IMR-90 (cell line): ENCODE measurements around the gene GHR. TPM values are rescaled to one million over a fixed set of nuclear protein-coding genes. Genes with fewer than 3 reads are reported as not detected.
"Not testable (repeated sequence)": the region's sequence is repeated elsewhere in the genome, so short reads cannot be mapped to it uniquely, and the experiment has no call there.

Experiments
- ATAC-seq: fragments of 200-7000 bp; cut with Tn5 transposase; 2 replicates; pipeline ENCODE4 v1.9.1; 2020; ENCODE audit warnings: low read depth, mild to moderate bottlenecking, moderate library complexity
- BruUV-seq: library from RNA; stranded (reverse); fragments of 400-500 nt; replicated peaks from 2 replicates; lab custom pipeline; 2021; lab: Mats Ljungman, UMichigan
- CTCF ChIA-PET: fragments of 300-600 bp; formaldehyde crosslinking; extraction: SDS; loops from one replicate; lab custom pipeline; 2021; ENCODE audit warnings: antibody characterized with exemption; lab: Yijun Ruan, JAX
- POLR2A ChIA-PET: fragments of 300-600 bp; sonication (Branson Sonifier 250); formaldehyde crosslinking; loops from one replicate; lab custom pipeline; 2022; ENCODE audit warnings: antibody characterized with exemption; ENCODE audit not compliant: unreplicated experiment; lab: Charles Lee
- DNase-seq: peaks from one replicate; pipeline ENCODE4 v3.0.0; 2013
- H2AFZ ChIP-seq: replicated peaks from 2 replicates; pipeline ENCODE3; 2013; ENCODE audit warnings: low read length, mild to moderate bottlenecking; ENCODE audit not compliant: poor library complexity
- H2AK5ac ChIP-seq: 2 replicates; pipeline ENCODE4 v1.6.1; 2013; ENCODE audit warnings: low read depth, low read length, inconsistent platforms
- H2AK9ac ChIP-seq: replicated peaks from 2 replicates; pipeline ENCODE3; 2013; ENCODE audit warnings: mild to moderate bottlenecking, low read depth, low read length, moderate library complexity; ENCODE audit not compliant: poor library complexity
- H2BK120ac ChIP-seq: 2 replicates; pipeline ENCODE4 v1.6.1; 2013; ENCODE audit warnings: low read depth, low read length, inconsistent platforms
- H2BK15ac ChIP-seq: 3 replicates; pipeline ENCODE4 v1.6.1; 2013; ENCODE audit warnings: low read depth, low read length, inconsistent platforms
- H2BK20ac ChIP-seq: 2 replicates; pipeline ENCODE4 v1.6.1; 2013; ENCODE audit warnings: low read depth, mild to moderate bottlenecking, inconsistent platforms, low read length, moderate library complexity
- H2BK5ac ChIP-seq: 2 replicates; pipeline ENCODE4 v1.6.1; 2013; ENCODE audit warnings: mild to moderate bottlenecking, low read depth, low read length, inconsistent platforms; ENCODE audit not compliant: poor library complexity, severe bottlenecking
- H3K14ac ChIP-seq: replicated peaks from 2 replicates; pipeline ENCODE4 v1.6.1; 2013; ENCODE audit warnings: low read depth, low read length, inconsistent platforms
- H3K18ac ChIP-seq: 2 replicates; pipeline ENCODE4 v1.6.1; 2013; ENCODE audit warnings: low read depth, low read length, control low read depth
- H3K23ac ChIP-seq: 2 replicates; pipeline ENCODE4 v1.6.1; 2013; ENCODE audit warnings: low read depth, low read length, inconsistent platforms
- H3K27ac ChIP-seq: 2 replicates; pipeline ENCODE4 v1.5.1; 2013; ENCODE audit warnings: mild to moderate bottlenecking, control low read depth, low read length; ENCODE audit not compliant: insufficient read depth
- H3K27me3 ChIP-seq: 2 replicates; pipeline ENCODE4 v1.6.1; 2013; ENCODE audit warnings: low read length; ENCODE audit not compliant: control insufficient read depth, insufficient read depth
- H3K36me3 ChIP-seq: 2 replicates; pipeline ENCODE4 v1.6.1; 2013; ENCODE audit warnings: low read length, mixed read lengths; ENCODE audit not compliant: control insufficient read depth, insufficient read depth
- H3K4ac ChIP-seq: 2 replicates; pipeline ENCODE4 v1.6.1; 2013; ENCODE audit warnings: low read depth, low read length, inconsistent platforms
- H3K4me1 ChIP-seq: 2 replicates; pipeline ENCODE4 v1.6.1; 2013; ENCODE audit warnings: low read length, mixed read lengths; ENCODE audit not compliant: control insufficient read depth, insufficient read depth
- H3K4me2 ChIP-seq: 2 replicates; pipeline ENCODE4 v1.6.1; 2013; ENCODE audit warnings: low read depth, mild to moderate bottlenecking, control low read depth, low read length, moderate library complexity
- H3K4me3 ChIP-seq: 2 replicates; pipeline ENCODE4 v1.5.1; 2013; ENCODE audit warnings: low read depth, mild to moderate bottlenecking, control low read depth, low read length, moderate library complexity; ENCODE audit not compliant: insufficient read depth
- H3K56ac ChIP-seq: 2 replicates; pipeline ENCODE4 v1.6.1; 2013; ENCODE audit warnings: low read length, inconsistent platforms; ENCODE audit not compliant: insufficient read depth; ENCODE audit errors: extremely low read depth
- H3K79me1 ChIP-seq, 2 experiments: 2 replicates each; pipeline ENCODE4 v1.6.1; 2013; ENCODE audit warnings: low read length in 2 of 2, inconsistent platforms in 1 of 2, low read depth in 1 of 2
- H3K9ac ChIP-seq: 2 replicates; pipeline ENCODE4 v1.6.1; 2013; ENCODE audit warnings: low read depth, low read length, control low read depth
- H3K9me1 ChIP-seq: 2 replicates; pipeline ENCODE4 v1.6.1; 2013; ENCODE audit warnings: low read length, inconsistent platforms; ENCODE audit not compliant: insufficient read depth
- H3K9me3 ChIP-seq: 2 replicates; pipeline ENCODE4 v1.6.1; 2013; ENCODE audit warnings: low read length; ENCODE audit not compliant: control insufficient read depth, insufficient read depth
- H4K20me1 ChIP-seq: 2 replicates; pipeline ENCODE4 v1.6.1; 2013; ENCODE audit warnings: low read length, inconsistent platforms; ENCODE audit not compliant: insufficient read depth
- H4K5ac ChIP-seq: 2 replicates; pipeline ENCODE4 v1.6.1; 2013; ENCODE audit warnings: mild to moderate bottlenecking, low read depth, low read length, control low read depth
- H4K8ac ChIP-seq, 2 experiments: 2 replicates each; pipeline ENCODE4 v1.6.1; 2013; ENCODE audit warnings: low read depth in 2 of 2, low read length in 2 of 2, control low read depth in 1 of 2, inconsistent platforms in 1 of 2
- H4K91ac ChIP-seq: 2 replicates; pipeline ENCODE4 v1.6.1; 2013; ENCODE audit warnings: low read depth, low read length, inconsistent platforms; ENCODE audit not compliant: insufficient read depth
- CEBPB ChIP-seq: IDR thresholded peaks from 2 replicates; pipeline ENCODE4 v1.6.1; 2012; ENCODE audit warnings: low read depth, low read length, improper control_type of control experiment
- MAFK ChIP-seq: IDR thresholded peaks from 2 replicates; pipeline ENCODE4 v1.6.1; 2012; ENCODE audit warnings: low read depth, low read length, improper control_type of control experiment
- MAZ ChIP-seq: IDR thresholded peaks from 2 replicates; pipeline ENCODE4 v1.6.1; 2012; ENCODE audit warnings: low read depth, mild to moderate bottlenecking, low read length, improper control_type of control experiment, moderate library complexity, borderline replicate concordance
- MXI1 ChIP-seq: IDR thresholded peaks from 2 replicates; pipeline ENCODE4 v1.6.1; 2012; ENCODE audit warnings: low read depth, mild to moderate bottlenecking, low read length, moderate library complexity, borderline replicate concordance
- NFE2L2 ChIP-seq: fragments of 150-350 bp; IDR thresholded peaks from 2 replicates; pipeline ENCODE4 v1.6.1; 2016; ENCODE audit warnings: low read depth, mild to moderate bottlenecking, low read length
- RAD21 ChIP-seq: IDR thresholded peaks from 2 replicates; pipeline ENCODE4 v1.6.1; 2012; ENCODE audit warnings: low read length, improper control_type of control experiment
- RFX5 ChIP-seq: IDR thresholded peaks from 2 replicates; pipeline ENCODE4 v1.8.0; 2012; ENCODE audit warnings: low read depth, mild to moderate bottlenecking, low read length, moderate library complexity
- SMC3 ChIP-seq: fragments of 150-350 bp; IDR thresholded peaks from 2 replicates; pipeline ENCODE4 v1.6.1; 2016; ENCODE audit warnings: low read depth, mild to moderate bottlenecking, antibody characterized with exemption, low read length, moderate library complexity
- USF2 ChIP-seq: fragments of 150-350 bp; IDR thresholded peaks from 2 replicates; pipeline ENCODE4 v1.6.1; 2017; ENCODE audit warnings: mild to moderate bottlenecking, antibody characterized with exemption, low read length, low read depth
- WGBS, 2 experiments: methylation state at CpG; one replicate each; pipeline versions ENCODE4 v1.1.5 to v1.1.7; 2013; ENCODE audit warnings: missing lambda C conversion rate in 2 of 2; ENCODE audit not compliant: insufficient read length in 1 of 2; ENCODE audit errors: extremely low coverage in 2 of 2; 5-methylcytosine and 5-hydroxymethylcytosine counted together
- dilution Hi-C: fragments of 300-500 bp; cut with HindIII; formaldehyde crosslinking; loops from one replicate; pipeline ENCODE4 v1.14.3; 2018; ENCODE audit warnings: low sequenced_read_pairs; ENCODE audit not compliant: unreplicated experiment
- in situ Hi-C: fragments of 300-500 bp; cut with MboI; formaldehyde crosslinking; loops from 3 replicates; pipeline ENCODE4 v1.14.3; 2019; ENCODE audit warnings: low sequenced_read_pairs, inconsistent platforms, mixed read lengths
- intact Hi-C: fragments of 100-400 bp; cut with micrococcal nuclease; formaldehyde crosslinking; loops from 2 replicates; pipeline ENCODE4 v1.10.0; 2022
- polyA plus RNA-seq, 3 experiments: library from polyadenylated mRNA; depleted of rRNA; stranded (reverse); fragments of >200 nt; gene quantifications; 2 replicates each; pipeline ENCODE4 v1.2.3, GENCODE V29; 2012; ENCODE audit warnings: low replicate concordance in 1 of 3
- total RNA-seq: library from RNA; depleted of rRNA; stranded (reverse); fragments of >200 nt; gene quantifications from 2 replicates; pipeline ENCODE4 v1.2.3, GENCODE V29; 2012

The GHR gene
- total and polyA plus RNA-seq, 2 of the 4 experiments (the other 2 are of a cell fraction) = 0.36 to 1.1 TPM

- no peak overlapping the region for H3K23ac ChIP-seq
- H3K27me3 ChIP-seq = no peaks in the 10 kb centered on the region
- TF ChIP-seq RAD21 (no peak), USF2 (no peak), MAFK (no peak), MAZ (no peak), CEBPB (no peak), MXI1 (no peak), SMC3 (no peak), RFX5 (no peak), NFE2L2 (no peak)
- ChIA-PET POLR2A (no interaction called here), CTCF (no interaction called here)
- no peak overlapping the region for H2AFZ ChIP-seq
- H3K4ac ChIP-seq = no peak overlapping the region
- no peaks in the 10 kb centered on the region for H4K20me1 ChIP-seq
- H3K79me1 ChIP-seq = no peaks in the 10 kb centered on the region
- no peak overlapping the region for H3K27ac ChIP-seq
- H3K18ac ChIP-seq = no peak overlapping the region
- intact Hi-C loops (no loop called here), in situ Hi-C loops (no loop called here), dilution Hi-C loops (no loop called here)
- no peak overlapping the region for H3K4me3 ChIP-seq
- no peak overlapping the region for H2BK15ac ChIP-seq
- BruUV-seq = no TSS peak
- no peak overlapping the region for H2BK20ac ChIP-seq
- no peak overlapping the region for H2BK5ac ChIP-seq
- no peak overlapping the region for H3K9ac ChIP-seq
- H3K4me1 ChIP-seq = no peaks in the 10 kb centered on the region
- H3K4me2 ChIP-seq = no peak overlapping the region
- no peak overlapping the region for H4K91ac ChIP-seq
- ATAC-seq = no peak
- H3K9me1 ChIP-seq = no peaks in the 10 kb centered on the region
- DNase-seq = no peak
- no peak overlapping the region for H2BK120ac ChIP-seq
- H3K14ac ChIP-seq = no peak overlapping the region
- no peaks in the 10 kb centered on the region for H3K9me3 ChIP-seq
- no peak overlapping the region for H4K8ac ChIP-seq
- no peak overlapping the region for H3K56ac ChIP-seq
- H2AK9ac ChIP-seq = no peak overlapping the region
- H3K36me3 ChIP-seq = no peaks in the 10 kb centered on the region
- H2AK5ac ChIP-seq = no peak overlapping the region
- no peak overlapping the region for H4K5ac ChIP-seq
Observed at GRCh38 chr5:42721484-42721883, 298.2 kb downstream of the GHR start.

- H3K18ac ChIP-seq, H2AK5ac ChIP-seq, ATAC-seq, H2AFZ ChIP-seq, dilution Hi-C loops, H2BK15ac ChIP-seq, H3K9me3 ChIP-seq, H3K23ac ChIP-seq, H3K4me1 ChIP-seq, H3K27me3 ChIP-seq, H3K27ac ChIP-seq, CTCF ChIA-PET, H3K9me1 ChIP-seq, H2BK20ac ChIP-seq, H3K14ac ChIP-seq, H3K79me1 ChIP-seq, H3K56ac ChIP-seq, DNase-seq, H2BK5ac ChIP-seq, BruUV-seq, H3K4me3 ChIP-seq, H4K8ac ChIP-seq, POLR2A ChIA-PET, H3K4ac ChIP-seq, H4K91ac ChIP-seq, H3K4me2 ChIP-seq, H2BK120ac ChIP-seq, H3K36me3 ChIP-seq, H4K20me1 ChIP-seq, intact Hi-C loops, H4K5ac ChIP-seq, H3K9ac ChIP-seq, in situ Hi-C loops, H2AK9ac ChIP-seq: not testable (repeated sequence)
- no CpG with 5 or more reads among the region's 24 CpGs for WGBS, 2 experiments
Observed at GRCh38 chr5:42734531-42735058, 311.4 kb downstream of the GHR start.
